ENCODE results near the gene PLCD3.

The PLCD3 gene

DNA sequence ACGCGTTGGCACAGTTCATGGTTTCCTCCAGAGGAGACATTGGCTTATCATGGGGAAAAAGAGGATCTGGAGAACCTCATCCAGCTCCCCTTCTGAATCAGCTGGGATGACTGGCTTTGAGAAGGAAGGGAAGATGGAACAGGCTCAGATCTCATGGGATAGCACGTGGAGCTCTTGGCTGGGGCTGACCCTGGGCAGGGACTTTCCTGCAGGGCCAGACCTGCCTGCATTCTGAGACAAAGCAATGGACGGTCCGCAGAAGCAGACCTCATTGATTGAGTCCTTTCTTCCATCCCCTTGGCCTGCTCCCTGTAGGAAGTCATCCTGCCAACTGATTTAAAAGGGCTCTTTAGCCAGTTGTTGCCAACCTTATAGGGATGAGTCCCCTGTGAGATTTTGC lies 26.2 kb downstream of the PLCD3 start:
- H3K27ac ChIP-seq, result no peak overlapping the region
- no peak for DNase-seq (ENCODE audit: low read depth, low spot score)

DNA sequence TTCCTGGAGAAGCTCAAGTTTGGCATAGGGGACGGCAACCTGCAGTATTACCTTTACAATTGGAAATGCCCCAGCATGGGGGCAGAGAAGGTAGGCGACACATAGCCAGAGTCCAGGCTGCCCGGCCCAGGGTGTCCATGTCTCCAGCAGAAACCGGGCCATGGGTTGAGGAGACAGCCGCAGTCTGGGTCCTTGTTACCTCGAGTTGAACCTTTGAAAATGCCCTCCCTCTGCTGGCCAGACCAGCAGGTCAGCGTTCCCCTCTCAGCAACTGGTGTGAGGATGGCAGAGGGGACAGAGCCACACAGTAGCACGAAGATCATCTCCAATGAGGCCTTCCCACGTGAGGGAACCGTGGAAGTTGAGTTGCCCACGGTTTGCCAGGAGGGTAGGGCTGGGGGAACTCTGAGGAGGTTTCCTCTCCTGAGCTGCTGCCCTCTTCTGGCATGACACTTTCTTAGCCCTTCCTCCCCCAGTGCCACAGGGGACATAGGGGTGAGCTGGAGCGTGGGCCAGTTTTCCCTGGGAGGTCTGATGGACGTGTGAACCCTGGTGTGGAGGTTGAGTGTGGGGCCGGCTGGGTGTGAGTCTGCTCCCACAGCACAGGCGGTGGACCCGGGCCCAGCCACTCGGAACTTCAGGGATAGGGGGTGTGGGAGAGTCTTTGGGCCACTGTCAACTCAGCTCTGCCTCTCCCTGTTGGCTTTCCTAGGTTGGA lies 27.2 kb downstream of the PLCD3 start:
- no peak overlapping the region for H3K27ac ChIP-seq
- no peak for DNase-seq (ENCODE audit: low read depth, low spot score)

DNA sequence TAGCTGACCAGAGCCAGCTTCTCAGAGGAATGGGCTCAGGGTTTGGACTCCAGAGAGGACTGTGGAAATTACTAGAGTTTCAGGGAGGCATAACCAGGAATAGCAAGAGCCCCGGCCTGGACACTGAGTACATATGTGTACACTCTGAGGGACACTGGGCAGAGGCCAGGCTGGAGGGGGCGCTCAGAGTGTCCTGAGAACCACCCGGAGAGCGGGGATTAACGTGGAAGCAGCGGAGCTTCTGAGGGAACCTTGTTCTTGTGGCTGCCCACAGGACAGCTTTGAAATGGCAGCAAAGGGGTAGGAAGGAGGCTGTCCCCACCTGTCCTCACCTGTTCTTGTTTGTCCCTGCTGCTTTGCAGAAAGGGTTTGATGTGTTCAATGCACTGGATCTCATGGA lies 27.8 kb downstream of the PLCD3 start:
- H3K27ac ChIP-seq, result no peak overlapping the region
- DNase-seq (ENCODE audit: low read depth, low spot score), result no peak

DNA sequence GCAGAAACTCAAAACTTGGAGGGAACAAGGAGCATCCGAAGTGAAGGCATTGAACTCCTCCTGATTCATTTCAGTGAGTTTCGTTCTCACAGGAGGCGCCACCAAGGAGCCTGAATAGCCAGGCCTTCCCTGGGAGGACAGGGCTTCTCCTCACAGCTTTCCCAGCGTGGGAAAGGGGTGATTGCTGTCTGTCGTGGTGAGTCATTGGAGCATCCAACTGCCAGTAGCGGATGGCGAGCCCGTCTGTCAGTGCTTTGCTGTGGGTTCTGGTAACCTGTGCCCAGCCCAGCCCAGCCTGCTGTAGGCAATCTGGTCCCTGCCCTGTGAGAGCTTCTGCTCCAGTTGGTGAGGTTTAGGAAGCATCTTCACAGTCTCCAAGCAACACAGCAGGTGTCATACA lies 28.3 kb downstream of the PLCD3 start:
- H3K27ac ChIP-seq, result no peak overlapping the region
- no peak for DNase-seq (ENCODE audit: low read depth, low spot score)

DNA sequence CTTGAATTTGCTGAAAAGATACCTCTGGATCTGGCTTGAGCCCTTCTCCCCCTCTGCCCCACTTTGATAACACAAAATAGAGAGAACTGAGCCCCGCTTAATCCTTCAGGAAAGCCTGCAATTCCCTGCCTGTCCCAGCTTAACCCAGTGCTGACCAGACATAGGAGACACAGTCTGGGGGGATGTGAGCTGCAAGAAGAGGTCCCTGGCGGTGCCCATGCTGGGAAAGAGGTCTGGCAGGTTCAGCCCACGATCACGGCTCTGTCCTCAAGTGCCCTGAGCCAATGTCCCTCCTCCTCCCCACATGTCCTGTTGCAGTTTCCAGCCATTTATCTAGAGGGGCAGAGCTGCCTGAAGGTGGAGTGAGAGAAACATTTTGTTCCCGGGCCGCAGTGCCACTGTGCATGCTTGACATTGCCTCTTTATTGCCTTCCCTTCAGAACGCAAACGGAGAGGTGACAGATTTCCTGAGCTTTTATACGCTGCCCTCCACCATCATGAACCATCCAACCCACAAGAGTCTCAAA lies 29.0 kb downstream of the PLCD3 start:
- no peak for DNase-seq (ENCODE audit: low read depth, low spot score)
- H3K27ac ChIP-seq, result no peak overlapping the region

DNA sequence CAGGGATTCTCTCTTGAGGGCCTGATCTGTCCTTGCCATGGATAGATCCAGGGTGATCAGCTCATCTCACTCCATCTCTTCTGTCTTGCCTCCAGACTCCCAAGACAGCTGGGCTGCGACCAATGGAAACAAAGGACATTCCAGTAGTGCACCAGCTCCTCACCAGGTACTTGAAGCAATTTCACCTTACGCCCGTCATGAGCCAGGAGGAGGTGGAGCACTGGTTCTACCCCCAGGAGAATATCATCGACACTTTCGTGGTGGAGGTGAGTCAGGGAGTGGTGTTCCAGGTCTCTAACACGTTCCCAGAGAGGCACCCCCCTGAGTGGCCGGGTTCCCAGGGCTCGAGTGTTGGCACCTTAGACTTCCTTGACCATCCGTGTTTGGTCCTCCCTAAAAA lies 29.5 kb downstream of the PLCD3 start:
- H3K27ac ChIP-seq, result peak overlapping the region; percentile 27
- no peak for DNase-seq (ENCODE audit: low read depth, low spot score)

DNA sequence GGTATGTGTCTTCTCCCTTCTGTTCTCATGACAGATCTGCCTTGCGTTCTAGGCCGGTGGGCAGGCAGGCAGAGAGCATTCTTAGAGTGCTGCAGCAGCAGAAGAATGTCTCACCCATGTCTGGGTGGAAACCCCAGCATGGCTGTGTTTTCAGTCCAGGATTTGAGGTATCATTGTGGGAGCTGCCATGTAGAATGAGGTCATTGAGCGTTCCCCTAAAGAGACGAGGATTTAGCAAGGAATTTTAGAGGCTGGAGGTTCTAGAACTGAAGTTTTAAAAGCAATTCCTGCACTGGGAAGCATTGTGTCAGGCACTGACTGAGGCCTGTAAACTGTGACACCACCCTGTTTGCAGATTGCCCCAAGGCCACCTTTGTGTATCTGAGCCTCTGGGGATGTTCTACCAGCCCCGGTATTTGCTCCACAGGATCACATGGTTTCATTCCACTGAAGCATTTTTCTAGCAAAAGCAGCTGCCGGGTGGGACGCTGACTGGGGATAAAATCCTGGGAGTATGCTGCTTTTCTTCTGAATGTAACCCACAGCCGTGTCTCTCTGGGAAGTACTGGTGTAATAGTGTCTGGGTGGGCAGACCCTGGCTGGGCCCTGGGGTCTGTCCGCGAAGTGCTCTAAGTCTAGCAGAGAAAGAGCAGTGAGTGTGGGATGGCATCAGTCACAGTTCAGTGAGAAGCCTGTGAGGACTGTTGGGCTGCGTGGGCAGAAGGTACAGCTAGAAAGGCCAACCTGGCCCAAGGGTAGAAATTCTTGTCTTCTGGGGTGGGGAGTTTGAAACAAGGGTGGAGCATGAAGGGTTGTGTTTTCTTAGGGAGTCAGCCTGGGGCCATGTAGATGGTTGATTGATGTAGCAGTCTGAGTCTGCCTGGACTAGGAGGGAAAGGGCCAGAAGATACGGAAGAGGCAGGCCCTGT lies 30.2 kb downstream of the PLCD3 start:
- H3K27ac ChIP-seq, result peak overlapping the region; percentile 27
- DNase-seq (ENCODE audit: low read depth, low spot score), result no peak

DNA sequence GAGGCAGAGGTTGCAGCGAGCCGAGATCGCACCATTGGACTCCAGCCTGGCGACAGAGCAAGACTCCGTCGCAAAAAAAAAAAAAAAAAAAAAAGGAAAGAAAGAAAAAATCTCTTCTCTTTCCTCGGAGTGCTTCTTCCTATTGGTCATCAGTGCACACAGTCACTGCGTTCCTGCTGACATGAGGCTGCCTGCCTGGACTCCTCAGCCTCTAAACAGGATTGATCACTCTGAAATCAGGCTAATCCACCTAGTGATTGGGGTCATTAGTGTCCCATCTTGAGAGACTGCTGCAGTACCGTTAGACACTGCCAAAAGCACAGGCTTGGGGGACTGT lies 30.8 kb downstream of the PLCD3 start:
- peak overlapping the region; percentile 27 for H3K27ac ChIP-seq
- no peak for DNase-seq (ENCODE audit: low read depth, low spot score)

DNA sequence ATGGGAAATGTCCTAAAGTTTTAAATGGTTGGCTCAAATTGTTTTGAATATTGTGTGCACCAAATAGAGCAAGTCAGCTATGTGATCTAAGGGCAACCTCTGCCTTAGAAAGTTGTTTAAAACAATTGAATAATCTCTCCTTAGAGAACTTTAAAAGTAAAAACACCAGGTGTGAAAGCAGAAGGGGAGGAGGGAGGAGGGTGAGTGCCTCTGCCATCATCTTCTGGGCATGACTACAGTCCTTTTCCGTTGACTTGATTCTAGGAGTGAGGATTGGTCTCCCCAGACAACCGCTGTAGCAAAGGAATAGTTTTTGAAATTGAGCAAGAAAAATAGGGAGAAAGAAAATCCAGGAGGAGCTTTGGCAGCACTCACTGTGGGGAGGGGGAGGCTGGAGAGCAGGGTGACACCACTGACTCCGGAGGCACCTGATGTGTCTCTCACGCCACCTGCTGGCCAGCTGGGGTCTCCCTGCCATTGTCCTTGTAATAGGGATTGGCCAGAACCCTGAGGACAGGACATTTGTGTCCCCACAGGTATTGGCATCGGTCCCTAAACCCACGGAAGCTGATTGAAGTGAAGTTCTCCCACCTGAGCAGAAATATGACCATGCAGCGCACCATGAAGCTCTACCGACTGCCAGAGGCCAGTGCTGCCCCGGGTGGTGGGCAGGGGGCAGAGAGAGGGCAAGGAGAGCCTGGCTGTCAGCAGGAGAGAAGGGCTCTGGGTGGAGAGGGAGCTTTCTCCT lies 33.3 kb downstream of the PLCD3 start:
- DNase-seq (ENCODE audit: low read depth, low spot score), result peak; percentile 24
- no peak overlapping the region for H3K27ac ChIP-seq

DNA sequence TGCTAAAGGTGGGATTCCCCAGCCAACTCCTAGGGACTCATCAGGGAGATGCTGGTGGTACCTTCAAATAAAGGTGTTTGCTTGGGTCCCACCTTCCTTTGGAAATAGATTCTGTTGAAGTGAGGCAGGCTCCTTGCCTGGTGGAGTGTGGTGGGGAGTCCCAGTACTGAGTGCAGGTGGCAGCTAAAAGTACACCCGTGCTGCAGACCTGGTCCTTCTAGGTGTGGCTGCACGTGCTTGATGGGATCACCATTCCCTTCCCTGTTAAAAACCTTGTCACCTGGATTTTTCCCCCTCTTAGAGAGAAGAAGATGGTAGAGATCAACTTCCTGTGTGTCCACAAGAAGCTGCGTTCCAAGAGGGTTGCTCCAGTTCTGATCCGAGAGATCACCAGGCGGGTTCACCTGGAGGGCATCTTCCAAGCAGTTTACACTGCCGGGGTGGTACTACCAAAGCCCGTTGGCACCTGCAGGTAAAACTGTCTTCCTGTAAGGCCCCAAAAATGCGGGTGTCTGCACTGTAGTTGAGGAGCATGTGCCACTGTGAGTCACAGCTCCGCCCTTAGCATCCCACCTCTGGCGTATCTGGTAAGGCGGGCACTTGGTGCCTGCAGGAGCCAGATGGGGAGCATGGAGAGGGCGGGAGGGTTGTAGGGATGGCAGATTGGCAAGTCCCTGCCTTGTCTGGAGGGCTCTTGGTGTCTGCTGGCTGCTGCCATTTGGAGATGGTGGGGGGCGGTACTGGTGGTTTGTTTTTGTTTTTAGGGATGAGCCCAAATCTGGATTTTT lies 34.0 kb downstream of the PLCD3 start:
- H3K27ac ChIP-seq, result no peak overlapping the region
- no peak for DNase-seq (ENCODE audit: low read depth, low spot score)

DNA sequence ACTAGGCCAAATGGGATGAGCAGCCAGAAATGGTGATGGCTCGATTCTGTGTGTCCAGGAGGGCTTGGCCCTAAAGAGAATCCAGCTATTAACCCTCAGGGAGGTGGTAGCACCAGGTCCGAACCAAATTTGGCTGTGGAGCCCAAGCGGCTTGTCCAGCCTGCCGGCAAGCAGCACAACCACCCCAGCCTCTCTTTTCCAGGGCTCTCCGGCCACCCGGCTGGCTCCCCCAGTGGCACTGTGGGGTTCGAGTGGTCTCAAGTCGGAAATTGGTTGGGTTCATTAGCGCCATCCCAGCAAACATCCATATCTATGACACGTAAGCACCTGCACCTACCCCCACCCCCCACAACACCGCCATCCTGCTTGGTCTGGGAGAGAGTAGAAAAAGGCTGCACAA lies 35.4 kb downstream of the PLCD3 start:
- H3K27ac ChIP-seq, result no peak overlapping the region
- DNase-seq (ENCODE audit: low read depth, low spot score), result no peak

DNA sequence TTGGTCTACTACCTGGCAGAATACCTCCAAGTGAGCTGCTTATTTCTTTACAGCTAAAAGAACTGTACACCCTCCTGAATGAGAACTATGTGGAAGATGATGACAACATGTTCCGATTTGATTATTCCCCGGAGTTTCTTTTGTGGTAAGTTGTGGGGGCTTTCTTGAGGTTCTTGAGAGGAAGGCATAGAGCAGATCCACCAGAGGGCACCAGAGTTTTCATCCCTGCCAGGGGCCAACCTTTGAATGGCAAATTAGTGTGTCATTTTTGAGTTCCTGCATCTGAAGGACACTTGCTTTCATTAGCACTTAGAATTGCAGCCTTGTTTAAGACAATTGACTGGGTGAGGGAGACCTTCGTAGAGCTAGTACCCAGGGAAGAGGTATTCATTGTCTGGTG lies 36.2 kb downstream of the PLCD3 start:
- DNase-seq (ENCODE audit: low read depth, low spot score), result no peak
- no peak overlapping the region for H3K27ac ChIP-seq

DNA sequence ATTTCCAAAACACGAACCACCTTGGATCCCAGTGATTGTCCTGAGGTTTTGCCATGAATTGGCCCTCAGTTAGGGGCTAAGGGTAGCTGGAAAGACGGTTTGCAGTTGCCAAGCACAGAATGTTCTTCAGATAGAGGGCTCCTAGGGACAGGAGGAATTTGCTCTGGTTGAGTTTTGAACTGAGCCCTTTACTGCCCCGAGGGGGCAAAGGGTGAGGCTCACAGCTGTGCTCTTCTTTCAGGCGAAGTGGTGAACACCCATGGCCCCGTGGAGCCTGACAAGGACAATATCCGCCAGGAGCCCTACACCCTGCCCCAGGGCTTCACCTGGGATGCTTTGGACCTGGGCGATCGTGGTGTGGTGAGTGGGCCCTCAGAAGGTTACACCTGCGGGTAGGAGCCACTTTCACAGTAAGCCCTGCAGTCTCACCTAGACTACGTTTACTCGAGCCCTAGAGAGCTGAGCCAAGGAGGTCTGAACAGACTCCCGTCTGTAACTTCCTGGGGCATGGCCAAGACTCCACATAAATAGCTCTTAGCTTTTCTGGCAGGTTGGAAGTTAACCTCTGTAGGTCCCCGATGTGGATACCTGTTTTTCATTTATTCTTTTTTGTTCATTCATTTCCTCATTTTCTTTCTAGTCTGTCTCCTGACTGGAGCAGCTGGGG lies 38.7 kb downstream of the PLCD3 start:
- H3K27ac ChIP-seq, result peak overlapping the region; percentile 77
- DNase-seq (ENCODE audit: low read depth, low spot score), result no peak

DNA sequence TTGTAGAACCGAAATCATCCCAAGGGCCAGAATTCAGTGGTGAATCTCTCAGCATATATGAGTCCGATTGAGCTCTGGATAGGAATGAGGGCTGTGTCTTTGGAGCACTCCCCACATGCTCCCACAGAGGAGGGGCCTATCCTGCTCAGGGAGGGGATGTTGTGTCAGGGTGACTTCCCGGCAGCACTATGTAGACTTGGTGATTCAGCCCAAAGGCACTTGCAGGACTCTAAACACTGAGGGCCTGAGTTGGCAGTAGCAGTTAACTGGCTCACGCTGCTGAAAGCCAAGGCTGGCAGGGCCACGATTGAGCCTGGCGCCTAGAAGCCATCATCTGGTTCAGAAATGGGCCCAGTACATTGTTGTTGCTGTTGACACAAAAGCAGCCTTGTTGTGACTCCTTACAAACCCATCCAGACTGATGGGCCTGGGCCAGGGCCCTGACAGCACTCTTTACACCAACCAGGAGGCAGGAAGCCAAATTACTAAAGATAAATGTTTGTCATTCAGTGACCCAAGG lies 39.3 kb downstream of the PLCD3 start:
- peak; percentile 86 for DNase-seq (ENCODE audit: low read depth, low spot score)
- H3K27ac ChIP-seq, result peak overlapping the region; percentile 77

DNA sequence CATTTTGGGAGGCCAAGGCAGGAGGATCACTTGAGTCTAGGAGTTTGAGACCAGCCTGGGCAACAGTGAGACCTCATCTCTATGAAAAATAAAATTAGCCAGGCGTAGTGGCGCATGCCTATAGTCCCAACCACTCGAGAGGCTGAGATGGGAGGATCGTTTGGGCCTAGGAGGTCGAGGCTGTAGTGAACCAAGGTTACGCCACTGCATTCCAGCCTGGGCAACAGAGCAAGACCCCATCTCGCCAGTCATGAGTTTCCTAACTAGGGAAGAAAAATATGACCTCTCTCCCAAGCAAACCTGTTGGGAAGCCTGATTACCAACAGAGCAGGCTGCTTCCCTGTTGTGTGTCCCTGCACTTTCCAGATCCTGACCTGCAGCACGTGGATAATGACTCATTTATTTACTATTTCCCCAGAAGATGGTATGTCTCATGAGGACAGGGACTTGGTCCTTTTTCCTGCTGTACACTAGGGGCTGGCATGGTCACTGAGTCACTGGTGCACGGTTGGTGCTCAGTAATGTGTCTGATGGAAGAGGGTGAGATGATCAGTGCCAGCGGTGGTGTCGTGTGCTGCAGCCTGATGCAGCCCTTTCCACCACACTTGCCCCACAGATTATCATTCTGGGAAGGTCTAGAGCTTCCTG lies 40.4 kb downstream of the PLCD3 start:
- no peak for DNase-seq (ENCODE audit: low read depth, low spot score)
- peak overlapping the region; percentile 77 for H3K27ac ChIP-seq

DNA sequence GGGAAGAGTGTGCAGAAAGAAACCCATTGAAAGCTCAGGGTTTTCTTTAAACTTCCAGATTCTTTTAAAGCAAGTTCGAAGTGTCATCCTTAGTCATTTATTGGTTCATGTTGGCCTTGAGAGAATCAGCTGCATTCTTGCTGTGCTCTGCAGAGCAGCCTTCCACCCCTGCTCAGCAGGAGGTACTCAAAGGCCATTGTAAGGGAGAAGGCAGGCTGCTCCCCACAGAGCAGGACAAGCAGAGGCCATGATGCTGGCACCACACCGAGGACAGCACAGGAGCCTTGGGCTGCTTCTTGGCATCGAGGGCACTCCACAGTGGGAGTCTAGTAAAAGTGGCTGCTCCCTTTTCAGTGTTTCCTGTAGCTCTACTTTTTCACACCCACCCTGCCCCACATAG lies 41.6 kb downstream of the PLCD3 start:
- no peak overlapping the region for H3K27ac ChIP-seq
- no peak for DNase-seq (ENCODE audit: low read depth, low spot score)

DNA sequence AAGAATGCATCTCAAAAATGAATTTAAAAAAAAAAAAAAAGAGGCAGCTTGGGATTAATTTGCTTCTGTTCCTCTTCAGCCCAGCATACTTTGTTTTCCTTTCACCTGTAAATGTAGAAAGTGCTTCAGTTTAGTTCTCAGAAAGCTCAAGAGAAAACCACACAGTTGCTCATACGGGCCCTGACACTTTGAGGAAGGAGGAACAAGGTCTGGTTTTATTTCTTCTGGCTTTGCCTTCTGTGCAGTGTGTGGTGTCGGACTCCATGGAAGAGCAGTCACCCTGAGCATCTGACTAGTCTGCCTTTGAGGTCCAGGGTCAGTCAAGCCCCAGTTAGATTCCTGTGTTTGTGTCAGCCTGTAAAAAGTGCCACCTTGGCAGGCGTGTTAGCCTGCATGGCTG lies 43.6 kb downstream of the PLCD3 start:
- no peak for DNase-seq (ENCODE audit: low read depth, low spot score)
- H3K27ac ChIP-seq, result no peak overlapping the region

DNA sequence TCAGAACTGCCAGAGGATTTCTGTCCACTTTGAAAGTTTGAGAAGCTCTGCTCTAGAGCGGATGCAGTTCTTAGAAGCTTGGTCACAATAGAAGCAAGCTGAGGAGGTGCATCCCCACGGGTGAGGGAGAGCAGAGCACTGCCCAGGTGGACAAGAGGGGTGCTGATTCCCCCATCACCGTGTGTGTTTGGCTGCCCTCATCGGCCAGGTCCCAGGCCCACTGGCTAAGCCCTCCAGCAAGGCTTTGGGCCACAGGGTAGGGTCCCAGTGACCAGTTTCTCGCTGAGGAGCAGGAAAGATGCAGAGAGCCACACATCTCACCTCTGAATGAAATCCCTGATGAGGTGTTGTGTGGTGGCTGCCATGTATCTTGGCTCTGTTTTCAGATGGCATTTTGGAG lies 44.3 kb downstream of the PLCD3 start:
- no peak overlapping the region for H3K27ac ChIP-seq
- no peak for DNase-seq (ENCODE audit: low read depth, low spot score)

DNA sequence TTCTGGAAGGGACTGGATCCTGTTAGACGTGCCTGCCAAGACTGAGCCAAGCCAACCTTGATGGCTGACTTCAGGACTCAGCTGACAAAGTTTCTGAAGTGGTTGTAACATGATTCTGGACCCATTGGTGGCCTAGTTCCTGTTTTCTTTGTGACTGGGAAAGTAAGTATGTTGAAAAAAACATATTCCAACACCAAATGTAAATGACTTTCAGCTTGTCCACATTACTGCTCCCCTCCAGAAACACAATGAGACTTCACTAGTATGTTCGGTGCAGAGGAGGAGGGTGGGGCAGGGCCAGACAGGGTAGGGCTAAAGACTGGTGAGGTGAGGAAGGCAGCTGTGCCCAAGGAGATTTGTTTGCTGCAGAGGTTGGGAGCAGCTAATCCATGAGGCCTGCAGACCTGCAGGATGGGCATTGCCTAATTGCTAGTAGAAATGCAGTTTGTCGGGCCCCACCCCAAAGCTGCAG lies 44.8 kb downstream of the PLCD3 start:
- no peak overlapping the region for H3K27ac ChIP-seq
- no peak for DNase-seq (ENCODE audit: low read depth, low spot score)
